NCI-H2029 (cell line): Measurements from ENCODE around the gene MN1.

Source experiments
- DNase-seq: peaks from one replicate; lab custom pipeline; 2025; lab: John Stamatoyannopoulos, UW

Gene MN1

GRCh38 chr22:27716074-27716473 lies 85.5 kb downstream of the MN1 start:
- DNase-seq, result no peak

GRCh38 chr22:27715106-27715505 lies 86.5 kb downstream of the MN1 start:
- no peak for DNase-seq

- no peak for DNase-seq
These were observed 87.5 kb downstream of the MN1 start for GRCh38 chr22:27714068-27714467.

GRCh38 chr22:27713461-27713860 lies 88.1 kb downstream of the MN1 start:
- no peak for DNase-seq

GRCh38 chr22:27711756-27712155 lies 89.8 kb downstream of the MN1 start:
- DNase-seq, result no peak

GRCh38 chr22:27711012-27711411 lies 90.5 kb downstream of the MN1 start:
- DNase-seq, result no peak

GRCh38 chr22:27709919-27710675 lies 91.5 kb downstream of the MN1 start:
- no peak for DNase-seq

GRCh38 chr22:27706489-27706888 lies 95.1 kb downstream of the MN1 start:
- DNase-seq, result no peak

GRCh38 chr22:27705408-27706080 lies 96.0 kb downstream of the MN1 start:
- DNase-seq, result no peak

GRCh38 chr22:27704581-27704980 lies 97.0 kb downstream of the MN1 start:
- DNase-seq, result no peak

GRCh38 chr22:27699383-27700019 lies 102.1 kb downstream of the MN1 start:
- DNase-seq, result no peak

- DNase-seq, result no peak
These were observed 102.7 kb downstream of the MN1 start for GRCh38 chr22:27698813-27699212.
